ENCODE data around the gene TRIM33.

TRIM33 gene

GRCh38 chr1:114511032-114511785 lies at the start of gene TRIM33:
Gene TRIM33 (minus strand): TSS chr1:114511203. CDS start chr1:114511076, 127 bp downstream.
- peaks cover 53% of the 10 kb centered on the region for H3K4me1 Mint-ChIP-seq
- CTCF ChIA-PET = interaction anchor here (1.3 to 1.7 kb wide), 2 partner anchors 165 to 532 kb away, joined by 3 to 4 read pairs; partner anchors contain the start of gene OLFML3
- DNase-seq = peak; percentile 92

GRCh38 chr1:114559356-114559755 lies 48.4 kb upstream of the TRIM33 start:
- CTCF ChIA-PET = interaction anchor here (0.7 to 2.3 kb wide), 4 partner anchors 11 to 281 kb away, joined by 3 to 9 read pairs (median 4); no protein-coding TSS in a partner anchor
- H3K27me3 Mint-ChIP-seq = no peaks in the 10 kb centered on the region
- H3K4me1 Mint-ChIP-seq = no peaks in the 10 kb centered on the region
- no peak overlapping the region for H3K27ac Mint-ChIP-seq
- H3K4me3 Mint-ChIP-seq = no peak overlapping the region
- no peaks in the 10 kb centered on the region for H3K9me3 Mint-ChIP-seq
- no peak for DNase-seq
- peaks cover under 1% of the 10 kb centered on the region for H3K36me3 Mint-ChIP-seq

More at GRCh38 chr1:114511032-114511785, at the start of gene TRIM33:
- Mint-ChIP-seq H3K9me3 (no peaks in the 10 kb centered on the region), H3K4me3 (peak within 1 kb of the TSS; percentile 88), H3K36me3 (peaks cover 19% of the 10 kb centered on the region), H3K27me3 (peaks cover 9% of the 10 kb centered on the region), H3K27ac (peak within 1 kb of the TSS; percentile 98)

GRCh38 chr1:114558544-114558943 lies 47.5 kb upstream of the TRIM33 start:
- no peak overlapping the region for H3K4me3 Mint-ChIP-seq
- CTCF ChIA-PET = interaction anchor here (1.5 kb wide), 1 partner anchor 213 kb away, joined by 4 read pairs; no protein-coding TSS in a partner anchor
- no peaks in the 10 kb centered on the region for H3K36me3 Mint-ChIP-seq
- H3K9me3 Mint-ChIP-seq = no peaks in the 10 kb centered on the region
- DNase-seq = no peak
- no peaks in the 10 kb centered on the region for H3K4me1 Mint-ChIP-seq
- no peak overlapping the region for H3K27ac Mint-ChIP-seq
- no peaks in the 10 kb centered on the region for H3K27me3 Mint-ChIP-seq

- no peak for DNase-seq
- H3K4me3 Mint-ChIP-seq = no peak overlapping the region
- H3K27ac Mint-ChIP-seq = no peak overlapping the region
- H3K27me3 Mint-ChIP-seq = no peaks in the 10 kb centered on the region
- CTCF ChIA-PET = interaction anchor here (2.3 kb wide), 1 partner anchor 207 kb away, joined by 14 read pairs; no protein-coding TSS in a partner anchor
- no peaks in the 10 kb centered on the region for H3K4me1 Mint-ChIP-seq
- no peaks in the 10 kb centered on the region for H3K36me3 Mint-ChIP-seq
- H3K9me3 Mint-ChIP-seq = no peaks in the 10 kb centered on the region
These were observed 43.6 kb upstream of the TRIM33 start for GRCh38 chr1:114554577-114554976.

- no peak for DNase-seq
- Mint-ChIP-seq H3K36me3 (no peaks in the 10 kb centered on the region), H3K4me3 (no peak overlapping the region), H3K27ac (no peak overlapping the region), H3K4me1 (no peaks in the 10 kb centered on the region), H3K27me3 (peaks cover 5% of the 10 kb centered on the region), H3K9me3 (no peaks in the 10 kb centered on the region)
- CTCF ChIA-PET = no interaction called here
These were observed 41.2 kb upstream of the TRIM33 start for GRCh38 chr1:114552106-114552639.

- CTCF ChIA-PET = no interaction called here
These were observed 40.4 kb upstream of the TRIM33 start for GRCh38 chr1:114551400-114551799.

GRCh38 chr1:114550336-114550735 lies 39.3 kb upstream of the TRIM33 start:
- H3K4me3 Mint-ChIP-seq = no peak overlapping the region
- H3K36me3 Mint-ChIP-seq = no peaks in the 10 kb centered on the region
- H3K27me3 Mint-ChIP-seq = peaks cover 5% of the 10 kb centered on the region
- no peak for DNase-seq
- CTCF ChIA-PET = no interaction called here
- no peak overlapping the region for H3K27ac Mint-ChIP-seq
- H3K9me3 Mint-ChIP-seq = no peaks in the 10 kb centered on the region
- H3K4me1 Mint-ChIP-seq = no peaks in the 10 kb centered on the region

More at GRCh38 chr1:114551400-114551799, 40.4 kb upstream of the TRIM33 start:
- Mint-ChIP-seq H3K27me3 (peaks cover 5% of the 10 kb centered on the region), H3K9me3 (no peaks in the 10 kb centered on the region), H3K27ac (no peak overlapping the region), H3K4me1 (no peaks in the 10 kb centered on the region), H3K4me3 (no peak overlapping the region), H3K36me3 (no peaks in the 10 kb centered on the region)
- DNase-seq = no peak

- H3K4me1 Mint-ChIP-seq = no peaks in the 10 kb centered on the region
- peaks cover 8% of the 10 kb centered on the region for H3K27me3 Mint-ChIP-seq
- H3K36me3 Mint-ChIP-seq = no peaks in the 10 kb centered on the region
- no peak for DNase-seq
- H3K27ac Mint-ChIP-seq = no peak overlapping the region
- CTCF ChIA-PET = no interaction called here
- no peak overlapping the region for H3K4me3 Mint-ChIP-seq
- no peaks in the 10 kb centered on the region for H3K9me3 Mint-ChIP-seq
These were observed 38.1 kb upstream of the TRIM33 start for GRCh38 chr1:114549137-114549536.

- no peak for DNase-seq
- no peak overlapping the region for H3K4me3 Mint-ChIP-seq
- no peak overlapping the region for H3K27ac Mint-ChIP-seq
- peaks cover 9% of the 10 kb centered on the region for H3K27me3 Mint-ChIP-seq
- no peaks in the 10 kb centered on the region for H3K4me1 Mint-ChIP-seq
- H3K9me3 Mint-ChIP-seq = no peaks in the 10 kb centered on the region
- H3K36me3 Mint-ChIP-seq = no peaks in the 10 kb centered on the region
- CTCF ChIA-PET = interaction anchor here (0.5 kb wide), 1 partner anchor 142 kb away, joined by 3 read pairs; no protein-coding TSS in a partner anchor
These were observed 36.1 kb upstream of the TRIM33 start for GRCh38 chr1:114547076-114547475.

- H3K27ac Mint-ChIP-seq = no peak overlapping the region
- no peaks in the 10 kb centered on the region for H3K36me3 Mint-ChIP-seq
- H3K4me1 Mint-ChIP-seq = no peaks in the 10 kb centered on the region
- no peak overlapping the region for H3K4me3 Mint-ChIP-seq
- peaks cover 9% of the 10 kb centered on the region for H3K27me3 Mint-ChIP-seq
- H3K9me3 Mint-ChIP-seq = no peaks in the 10 kb centered on the region
- DNase-seq = no peak
- CTCF ChIA-PET = no interaction called here
These were observed 34.8 kb upstream of the TRIM33 start for GRCh38 chr1:114545796-114546195.

GRCh38 chr1:114545315-114545714 lies 34.3 kb upstream of the TRIM33 start:
- no peaks in the 10 kb centered on the region for H3K4me1 Mint-ChIP-seq
- H3K27ac Mint-ChIP-seq = no peak overlapping the region
- no peaks in the 10 kb centered on the region for H3K36me3 Mint-ChIP-seq
- peaks cover 9% of the 10 kb centered on the region for H3K27me3 Mint-ChIP-seq
- no peak overlapping the region for H3K4me3 Mint-ChIP-seq
- CTCF ChIA-PET = no interaction called here
- DNase-seq = no peak
- no peaks in the 10 kb centered on the region for H3K9me3 Mint-ChIP-seq

GRCh38 chr1:114540821-114541220 lies 29.8 kb upstream of the TRIM33 start:
- CTCF ChIA-PET = no interaction called here
- Mint-ChIP-seq H3K36me3 (no peaks in the 10 kb centered on the region), H3K27me3 (peaks cover 10% of the 10 kb centered on the region), H3K4me1 (no peaks in the 10 kb centered on the region), H3K9me3 (no peaks in the 10 kb centered on the region), H3K4me3 (no peak overlapping the region), H3K27ac (no peak overlapping the region)
- no peak for DNase-seq

- DNase-seq = no peak
- CTCF ChIA-PET = no interaction called here
- no peaks in the 10 kb centered on the region for H3K4me1 Mint-ChIP-seq
- H3K4me3 Mint-ChIP-seq = no peak overlapping the region
- peaks cover 11% of the 10 kb centered on the region for H3K27me3 Mint-ChIP-seq
- no peaks in the 10 kb centered on the region for H3K36me3 Mint-ChIP-seq
- H3K9me3 Mint-ChIP-seq = no peaks in the 10 kb centered on the region
- no peak overlapping the region for H3K27ac Mint-ChIP-seq
These were observed 29.3 kb upstream of the TRIM33 start for GRCh38 chr1:114540272-114540671.

GRCh38 chr1:114536043-114536442 lies 25.0 kb upstream of the TRIM33 start:
- Mint-ChIP-seq H3K4me1 (no peaks in the 10 kb centered on the region), H3K9me3 (no peaks in the 10 kb centered on the region), H3K36me3 (no peaks in the 10 kb centered on the region), H3K4me3 (no peak overlapping the region), H3K27ac (no peak overlapping the region), H3K27me3 (peaks cover 7% of the 10 kb centered on the region)
- no peak for DNase-seq
- CTCF ChIA-PET = no interaction called here

- H3K4me3 Mint-ChIP-seq = no peak overlapping the region
- H3K9me3 Mint-ChIP-seq = no peaks in the 10 kb centered on the region
- H3K27me3 Mint-ChIP-seq = peaks cover 7% of the 10 kb centered on the region
- H3K27ac Mint-ChIP-seq = no peak overlapping the region
- CTCF ChIA-PET = no interaction called here
- DNase-seq = no peak
- H3K36me3 Mint-ChIP-seq = no peaks in the 10 kb centered on the region
- no peaks in the 10 kb centered on the region for H3K4me1 Mint-ChIP-seq
These were observed 24.4 kb upstream of the TRIM33 start for GRCh38 chr1:114535401-114535800.
